Fibroblast of the aortic adventitia (primary cell): ENCODE measurements around the gene ANKRD52. TPM values are rescaled to one million over a fixed set of nuclear protein-coding genes. Genes with fewer than 3 reads are reported as not detected.

ENCODE experiments used
- DNase-seq: peaks from one replicate; pipeline ENCODE4 v3.0.0-alpha.2; 2010; ENCODE audit warnings: low read depth
- H3K4me3 ChIP-seq: 2 replicates; pipeline ENCODE4 v1.5.1; 2011; ENCODE audit warnings: low read depth, mild to moderate bottlenecking, control low read depth, low read length, moderate library complexity
- total RNA-seq: library from RNA; depleted of rRNA; stranded (reverse); fragments of >200 nt; gene quantifications from 2 replicates; pipeline ENCODE4 v1.2.3, GENCODE V29; 2012; ENCODE audit warnings: low replicate concordance
- TF ChIP-seq, protein P1 (sequence below): IDR thresholded peaks from 2 replicates; pipeline ENCODE4 v1.5.1; 2011; ENCODE audit warnings: mild to moderate bottlenecking, low read length, control low read depth, inconsistent platforms; ENCODE audit not compliant: insufficient read depth

The ANKRD52 gene
- total RNA-seq, 1 donor: 20.0 TPM

DNA sequence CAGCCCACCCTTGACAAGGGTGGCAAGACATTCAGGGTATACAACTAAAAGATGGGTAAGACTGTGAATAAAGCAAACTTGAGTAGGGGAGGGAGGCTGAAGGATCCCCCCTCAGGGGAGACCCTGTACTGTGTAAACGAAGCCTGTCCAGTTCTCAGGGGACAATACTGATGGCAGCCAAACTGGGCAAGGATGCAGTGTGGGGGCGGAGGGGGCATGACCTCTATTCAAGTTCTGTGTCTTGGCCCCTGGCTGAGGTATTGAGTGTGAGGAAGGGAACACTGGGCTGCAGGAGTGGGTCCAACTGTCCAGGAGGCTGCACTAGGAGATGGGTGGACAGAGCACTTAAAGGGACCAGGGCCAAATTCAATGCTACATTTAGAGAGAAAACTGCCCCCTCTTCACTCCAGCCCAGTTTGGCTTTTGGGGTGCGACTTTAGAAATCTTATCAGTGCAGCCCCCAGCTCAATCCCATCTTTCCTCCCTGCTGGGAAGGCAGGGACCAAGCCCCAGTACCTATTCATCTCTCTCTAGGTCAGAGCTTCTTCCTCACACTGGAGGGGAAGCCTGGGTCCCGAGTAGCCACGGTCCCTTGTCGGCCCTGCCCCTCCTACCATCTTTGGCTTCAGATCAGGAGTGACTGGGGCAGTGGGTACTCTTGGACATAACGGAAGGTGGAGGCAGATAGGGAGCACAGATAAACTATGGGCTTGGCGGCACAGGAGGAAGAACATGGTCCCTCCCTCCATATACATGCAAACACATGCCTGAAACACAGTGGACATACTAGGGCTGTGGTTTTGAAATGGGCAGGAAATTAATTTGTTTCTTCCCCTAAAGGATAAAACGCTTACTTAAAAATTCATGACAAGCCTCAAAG is 16.5 kb downstream of the ANKRD52 start:
- no peak for DNase-seq
- no peak overlapping the region for H3K4me3 ChIP-seq
- TF ChIP-seq, protein P1, sequence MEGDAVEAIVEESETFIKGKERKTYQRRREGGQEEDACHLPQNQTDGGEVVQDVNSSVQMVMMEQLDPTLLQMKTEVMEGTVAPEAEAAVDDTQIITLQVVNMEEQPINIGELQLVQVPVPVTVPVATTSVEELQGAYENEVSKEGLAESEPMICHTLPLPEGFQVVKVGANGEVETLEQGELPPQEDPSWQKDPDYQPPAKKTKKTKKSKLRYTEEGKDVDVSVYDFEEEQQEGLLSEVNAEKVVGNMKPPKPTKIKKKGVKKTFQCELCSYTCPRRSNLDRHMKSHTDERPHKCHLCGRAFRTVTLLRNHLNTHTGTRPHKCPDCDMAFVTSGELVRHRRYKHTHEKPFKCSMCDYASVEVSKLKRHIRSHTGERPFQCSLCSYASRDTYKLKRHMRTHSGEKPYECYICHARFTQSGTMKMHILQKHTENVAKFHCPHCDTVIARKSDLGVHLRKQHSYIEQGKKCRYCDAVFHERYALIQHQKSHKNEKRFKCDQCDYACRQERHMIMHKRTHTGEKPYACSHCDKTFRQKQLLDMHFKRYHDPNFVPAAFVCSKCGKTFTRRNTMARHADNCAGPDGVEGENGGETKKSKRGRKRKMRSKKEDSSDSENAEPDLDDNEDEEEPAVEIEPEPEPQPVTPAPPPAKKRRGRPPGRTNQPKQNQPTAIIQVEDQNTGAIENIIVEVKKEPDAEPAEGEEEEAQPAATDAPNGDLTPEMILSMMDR: no peak

- TF ChIP-seq, protein P1: no peak
- no peak for DNase-seq
- H3K4me3 ChIP-seq: no peak overlapping the region
These were observed 20.6 kb downstream of the ANKRD52 start for GRCh38 chr12:56237552-56237951.

DNA sequence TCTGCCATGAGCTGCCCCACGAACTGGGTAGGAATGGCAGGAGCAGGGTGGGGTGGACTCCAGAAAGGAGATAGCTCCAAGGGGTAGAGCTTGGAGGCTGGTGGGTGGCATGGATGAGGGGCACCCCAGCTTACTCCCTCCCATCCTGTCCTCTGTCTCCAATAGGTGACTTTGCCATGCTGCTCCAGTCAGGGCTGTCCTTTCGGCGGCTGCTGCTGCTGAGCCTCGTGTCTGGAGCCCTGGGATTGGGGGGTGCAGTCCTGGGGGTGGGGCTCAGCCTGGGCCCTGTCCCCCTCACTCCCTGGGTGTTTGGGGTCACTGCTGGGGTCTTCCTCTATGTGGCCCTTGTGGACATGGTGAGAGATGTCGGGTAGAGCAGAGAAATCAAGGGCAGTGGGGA is 21.2 kb downstream of the ANKRD52 start:
- DNase-seq: no peak
- H3K4me3 ChIP-seq: no peak overlapping the region
- TF ChIP-seq, protein P1: no peak

- no peak overlapping the region for H3K4me3 ChIP-seq
- TF ChIP-seq, protein P1: no peak
- DNase-seq: no peak
These were observed 22.1 kb downstream of the ANKRD52 start for GRCh38 chr12:56236091-56236490.

DNA sequence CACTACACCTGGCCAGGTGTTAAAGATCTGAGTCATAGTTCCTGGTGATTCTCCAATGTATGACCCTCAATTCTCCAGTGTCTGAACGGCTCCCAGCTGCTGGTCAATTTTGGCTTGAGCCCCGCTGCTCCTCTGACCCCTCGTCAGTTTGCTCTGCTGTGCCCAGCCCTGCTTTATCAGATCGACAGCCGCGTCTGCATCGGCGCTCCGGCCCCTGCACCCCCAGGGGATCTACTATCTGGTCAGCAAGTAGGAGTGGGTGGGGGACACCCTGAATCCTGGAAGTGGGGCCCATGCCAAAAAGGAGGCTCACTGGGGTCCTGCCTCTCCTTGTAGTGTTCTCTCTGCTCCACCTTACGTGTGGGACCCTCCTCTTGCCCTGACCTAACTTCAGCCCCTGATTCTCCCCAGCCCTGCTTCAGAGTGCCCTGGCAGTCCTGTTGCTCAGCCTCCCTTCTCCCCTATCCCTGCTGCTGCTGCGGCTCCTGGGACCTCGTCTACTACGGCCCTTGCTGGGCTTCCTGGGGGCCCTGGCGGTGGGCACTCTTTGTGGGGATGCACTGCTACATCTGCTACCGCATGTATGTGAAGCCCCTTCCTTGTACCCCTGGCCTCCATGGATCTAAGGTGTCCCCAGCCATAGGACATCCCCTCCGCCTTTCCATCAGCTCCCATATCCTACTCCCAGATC is 23.3 kb downstream of the ANKRD52 start:
- TF ChIP-seq, protein P1: no peak
- no peak overlapping the region for H3K4me3 ChIP-seq
- no peak for DNase-seq

DNA sequence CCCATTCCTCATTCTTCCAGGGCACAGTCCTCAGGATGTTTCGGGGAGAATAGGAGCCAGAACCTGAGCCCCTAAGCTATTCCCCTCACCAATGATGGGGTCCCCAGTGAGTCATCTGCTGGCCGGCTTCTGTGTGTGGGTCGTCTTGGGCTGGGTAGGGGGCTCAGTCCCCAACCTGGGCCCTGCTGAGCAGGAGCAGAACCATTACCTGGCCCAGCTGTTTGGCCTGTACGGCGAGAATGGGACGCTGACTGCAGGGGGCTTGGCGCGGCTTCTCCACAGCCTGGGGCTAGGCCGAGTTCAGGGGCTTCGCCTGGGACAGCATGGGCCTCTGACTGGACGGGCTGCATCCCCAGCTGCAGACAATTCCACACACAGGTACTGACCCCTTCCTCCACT is 27.0 kb downstream of the ANKRD52 start:
- TF ChIP-seq, protein P1: no peak
- DNase-seq: no peak
- H3K4me3 ChIP-seq: no peak overlapping the region
